ENCODE results near the gene AFF1.

GRCh38 chr4:87042221-87042620, 107.4 kb downstream of the AFF1 start:
- TF ChIP-seq CTCF (IDR thresholded peaks at IDR 0.05; ENCODE audit: poor library complexity) (no peak), EZH2 (IDR thresholded peaks at IDR 0.05; ENCODE audit: borderline replicate concordance) (no peak)
